HEK293T (cell line): Measurements from ENCODE around the gene TAOK2.

Experiments
- CTCF ChIA-PET: fragments of 350-600 bp; formaldehyde crosslinking; extraction: SDS; loops from one replicate; lab custom pipeline; 2021; ENCODE audit warnings: antibody characterized with exemption, inconsistent platforms; lab: Yijun Ruan, JAX
- POLR2A ChIA-PET: fragments of 350-600 bp; formaldehyde crosslinking; extraction: SDS; loops from one replicate; lab custom pipeline; 2020; ENCODE audit warnings: antibody characterized with exemption, inconsistent platforms; lab: Yijun Ruan, JAX
- DNase-seq: peaks from one replicate; pipeline ENCODE4 v3.0.0; 2012; ENCODE audit warnings: mixed read lengths; ENCODE audit errors: extremely low spot score
- ARNT ChIP-seq: fragments of 450-650 bp; IDR thresholded peaks from 2 replicates; pipeline ENCODE4 v1.6.1; 2017; ENCODE audit warnings: mild to moderate bottlenecking
- BHLHE40 ChIP-seq: fragments of 450-650 bp; IDR thresholded peaks from 2 replicates; pipeline ENCODE4 v1.6.1; 2016; ENCODE audit warnings: mild to moderate bottlenecking, moderate library complexity, borderline replicate concordance
- CTBP1 ChIP-seq: fragments of 450-650 bp; IDR thresholded peaks from 2 replicates; pipeline ENCODE4 v1.6.1; 2016; ENCODE audit warnings: borderline replicate concordance
- ELF4 ChIP-seq: fragments of 450-650 bp; IDR thresholded peaks from 2 replicates; pipeline ENCODE4 v1.6.1; 2017; ENCODE audit warnings: antibody characterized with exemption
- FOXA1 ChIP-seq: fragments of 450-650 bp; IDR thresholded peaks from 2 replicates; pipeline ENCODE4 v1.6.1; 2016; ENCODE audit warnings: mild to moderate bottlenecking
- FOXK2 ChIP-seq: fragments of 450-650 bp; IDR thresholded peaks from 2 replicates; pipeline ENCODE4 v1.6.1; 2016; ENCODE audit warnings: mild to moderate bottlenecking
- FOXM1 ChIP-seq: fragments of 450-650 bp; IDR thresholded peaks from 2 replicates; pipeline ENCODE4 v1.6.1; 2017; ENCODE audit warnings: mild to moderate bottlenecking, borderline replicate concordance
- HDGF ChIP-seq: fragments of 450-650 bp; IDR thresholded peaks from 2 replicates; pipeline ENCODE4 v1.6.1; 2017; ENCODE audit warnings: antibody characterized with exemption, borderline replicate concordance
- L3MBTL2 ChIP-seq: fragments of 450-650 bp; conservative IDR thresholded peaks from 2 replicates; pipeline ENCODE4 v1.6.1; 2016; ENCODE audit warnings: mild to moderate bottlenecking
- LEF1 ChIP-seq: fragments of 450-650 bp; IDR thresholded peaks from 2 replicates; pipeline ENCODE4 v1.6.1; 2017; ENCODE audit warnings: mild to moderate bottlenecking, borderline replicate concordance
- NFRKB ChIP-seq: fragments of 450-650 bp; IDR thresholded peaks from 2 replicates; pipeline ENCODE4 v1.6.1; 2016; ENCODE audit warnings: mild to moderate bottlenecking, moderate library complexity
- SP1 ChIP-seq: fragments of 450-650 bp; IDR thresholded peaks from 2 replicates; pipeline ENCODE4 v1.6.1; 2017
- SUZ12 ChIP-seq: fragments of 450-650 bp; IDR thresholded peaks from 2 replicates; pipeline ENCODE4 v1.6.1; 2016; ENCODE audit warnings: mild to moderate bottlenecking
- TARDBP ChIP-seq: fragments of 450-650 bp; IDR thresholded peaks from 2 replicates; pipeline ENCODE4 v1.6.1; 2016
- ZNF384 ChIP-seq: fragments of 450-650 bp; IDR thresholded peaks from 2 replicates; pipeline ENCODE4 v1.6.1; 2016
- TF ChIP-seq, protein P1 (sequence below): fragments of 450-650 bp; IDR thresholded peaks from 2 replicates; pipeline ENCODE4 v1.6.1; 2016

TAOK2 gene

DNA sequence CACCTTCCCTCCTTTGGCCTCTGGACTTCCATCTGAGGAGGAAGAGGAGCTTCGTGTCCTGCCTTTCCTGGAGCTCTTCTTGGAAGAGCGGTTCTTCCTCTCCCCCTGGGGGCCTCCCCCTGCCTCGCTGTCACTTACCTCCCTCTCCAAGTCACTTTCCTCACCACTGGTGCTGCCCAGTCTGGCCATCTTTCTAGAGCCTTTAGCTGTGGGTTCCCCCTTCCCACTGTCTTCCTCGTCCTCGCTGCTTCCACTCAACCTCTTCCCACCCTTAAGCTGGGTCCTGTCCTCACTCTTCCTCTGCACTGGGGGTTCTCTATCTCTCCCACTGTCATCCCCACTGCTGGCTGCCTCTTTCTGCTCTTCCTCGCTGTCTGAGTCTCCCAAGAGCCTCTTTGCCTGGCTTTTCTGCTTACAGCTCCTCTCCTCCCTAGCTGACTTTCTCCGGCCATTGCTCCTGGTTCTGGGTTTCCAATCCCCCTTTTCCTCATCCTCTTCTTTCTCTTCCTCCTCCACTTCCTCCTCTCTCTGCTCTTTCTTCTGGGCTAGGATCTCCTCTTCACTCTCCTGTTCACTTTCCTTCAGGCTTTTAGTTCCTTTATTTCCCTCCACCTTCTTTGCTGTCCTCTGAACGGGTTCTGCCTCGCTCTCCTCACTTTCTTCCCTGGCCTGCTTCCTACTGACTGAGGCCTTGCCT is 20.4 kb downstream of the TAOK2 start:
- TF ChIP-seq L3MBTL2 (no peak), SUZ12 (no peak), LEF1 (no peak), TARDBP (no peak), NFRKB (no peak), HDGF (no peak), SP1 (no peak), ARNT (no peak), FOXK2 (no peak), FOXM1 (no peak), FOXA1 (no peak), BHLHE40 (no peak), ELF4 (no peak), ZNF384 (no peak), CTBP1 (no peak)
- TF ChIP-seq, protein P1, sequence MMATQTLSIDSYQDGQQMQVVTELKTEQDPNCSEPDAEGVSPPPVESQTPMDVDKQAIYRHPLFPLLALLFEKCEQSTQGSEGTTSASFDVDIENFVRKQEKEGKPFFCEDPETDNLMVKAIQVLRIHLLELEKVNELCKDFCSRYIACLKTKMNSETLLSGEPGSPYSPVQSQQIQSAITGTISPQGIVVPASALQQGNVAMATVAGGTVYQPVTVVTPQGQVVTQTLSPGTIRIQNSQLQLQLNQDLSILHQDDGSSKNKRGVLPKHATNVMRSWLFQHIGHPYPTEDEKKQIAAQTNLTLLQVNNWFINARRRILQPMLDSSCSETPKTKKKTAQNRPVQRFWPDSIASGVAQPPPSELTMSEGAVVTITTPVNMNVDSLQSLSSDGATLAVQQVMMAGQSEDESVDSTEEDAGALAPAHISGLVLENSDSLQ, result no peak
- POLR2A ChIA-PET, result interaction anchor here (0.9 to 5.9 kb wide), 12 partner anchors 8 to 541 kb away, joined by 3 to 74 read pairs (median 4); partner anchors contain the start of genes KCTD13, SEZ6L2, TAOK2 and ZNF747
- CTCF ChIA-PET, result interaction anchor here (0.7 to 2.6 kb wide), 3 partner anchors 21 to 50 kb away, joined by 3 to 7 read pairs (median 4); no protein-coding TSS in a partner anchor
- DNase-seq, result no peak

DNA sequence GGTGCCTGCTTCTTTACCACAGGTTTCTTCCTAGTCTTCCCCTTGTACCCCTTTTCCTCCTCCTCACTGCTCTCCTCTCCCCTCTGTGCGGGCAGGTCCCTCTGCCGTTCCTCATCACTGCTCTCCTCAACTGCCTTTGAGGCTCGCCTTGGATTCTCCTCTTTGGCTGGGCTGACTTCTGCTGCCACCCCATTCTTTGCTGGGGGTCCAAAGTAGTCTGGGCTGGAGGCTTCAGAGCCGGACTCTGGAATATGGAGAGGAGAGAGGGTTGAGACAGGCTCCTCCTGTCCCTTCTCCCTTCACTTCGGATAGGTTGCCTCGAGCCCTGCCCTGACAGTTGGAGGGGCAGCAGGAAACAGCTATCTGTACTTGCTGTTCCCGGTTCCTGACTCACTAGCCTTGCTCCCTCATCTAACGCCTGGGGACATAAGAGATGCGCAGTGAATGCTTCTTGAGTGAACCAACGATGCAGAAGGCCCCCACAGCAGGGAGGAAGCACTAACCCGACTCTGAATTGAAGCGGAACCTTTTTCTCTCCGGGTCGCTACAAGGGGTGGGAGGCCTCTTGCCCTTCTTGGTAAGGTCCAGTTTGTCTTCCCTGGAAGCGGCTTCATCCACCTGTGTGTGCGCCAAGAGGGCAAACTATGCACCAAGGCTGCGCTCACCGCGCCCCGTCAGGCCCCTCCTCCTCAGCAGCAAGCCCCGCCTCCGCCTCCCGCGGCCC is 21.1 kb downstream of the TAOK2 start:
- POLR2A ChIA-PET, result interaction anchor here (0.6 to 5.9 kb wide), 24 partner anchors 8 to 901 kb away, joined by 3 to 74 read pairs (median 4); partner anchors contain the start of genes ASPHD1, C16orf92, KCTD13 and SEZ6L2
- TF ChIP-seq, protein P1, result no peak
- TF ChIP-seq FOXM1 (no peak), FOXK2 (no peak), SUZ12 (no peak), TARDBP (no peak), HDGF (0 out of 2 replicates have a peak, but pooled peaks have one; percentile 33)
- CTCF ChIA-PET, result interaction anchor here (0.7 to 2.6 kb wide), 3 partner anchors 33 to 179 kb away, joined by 3 to 7 read pairs (median 4); partner anchors contain the start of gene PAGR1
- DNase-seq, result peak; percentile 79

DNA sequence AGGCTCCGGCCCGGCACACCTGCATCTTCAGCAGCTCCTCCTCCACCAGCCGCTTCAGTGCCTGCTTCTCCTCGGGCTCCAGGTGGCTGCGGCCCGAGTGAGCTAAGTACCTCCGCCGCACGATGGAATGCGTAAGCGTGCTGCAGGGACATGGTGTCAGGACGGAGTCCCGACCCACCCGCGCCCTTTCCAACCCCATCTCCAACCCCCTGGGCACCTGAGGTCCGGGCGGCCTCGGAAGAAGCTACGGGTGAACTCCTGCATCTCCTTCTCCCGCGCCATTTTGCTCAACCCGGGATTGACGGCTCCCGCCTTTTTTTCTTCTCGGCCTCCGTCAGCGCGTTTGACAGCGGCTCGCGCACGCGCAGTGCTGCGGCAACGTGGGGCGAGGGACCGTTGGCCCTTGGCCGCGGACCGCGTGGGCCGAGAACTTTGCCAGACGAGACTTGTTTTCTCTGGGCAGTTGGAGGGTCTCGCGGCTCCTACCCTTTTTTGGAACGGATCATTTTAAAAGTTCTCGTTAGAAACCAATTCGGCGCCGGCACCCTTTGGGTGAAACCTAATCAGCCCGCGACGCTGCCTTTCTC is 21.7 kb downstream of the TAOK2 start, which contains the start of gene HIRIP3:
TSS of gene HIRIP3 (minus strand) at position 294 of the 587 bp plus-strand sequence. CDS start at position 282, 12 bp downstream.
- DNase-seq, result peak; percentile 96
- ChIA-PET CTCF (interaction anchor here (0.5 to 2.6 kb wide), 3 partner anchors 9 to 180 kb away, joined by 3 to 7 read pairs (median 3); partner anchors contain the start of gene PAGR1), POLR2A (interaction anchor here (0.6 to 5.9 kb wide), 22 partner anchors 9 to 900 kb away, joined by 3 to 74 read pairs (median 4); partner anchors contain the start of genes ASPHD1, C16orf92, KCTD13 and SEZ6L2)
- TF ChIP-seq L3MBTL2, result peak; percentile 100
- TF ChIP-seq, protein P1, result peak; percentile 91
- no peak for TF ChIP-seq SP1
- TF ChIP-seq NFRKB, result 0 out of 2 replicates have a peak, but pooled peaks have one; percentile 92
- TF ChIP-seq CTBP1, result no peak
- no peak for TF ChIP-seq HDGF

DNA sequence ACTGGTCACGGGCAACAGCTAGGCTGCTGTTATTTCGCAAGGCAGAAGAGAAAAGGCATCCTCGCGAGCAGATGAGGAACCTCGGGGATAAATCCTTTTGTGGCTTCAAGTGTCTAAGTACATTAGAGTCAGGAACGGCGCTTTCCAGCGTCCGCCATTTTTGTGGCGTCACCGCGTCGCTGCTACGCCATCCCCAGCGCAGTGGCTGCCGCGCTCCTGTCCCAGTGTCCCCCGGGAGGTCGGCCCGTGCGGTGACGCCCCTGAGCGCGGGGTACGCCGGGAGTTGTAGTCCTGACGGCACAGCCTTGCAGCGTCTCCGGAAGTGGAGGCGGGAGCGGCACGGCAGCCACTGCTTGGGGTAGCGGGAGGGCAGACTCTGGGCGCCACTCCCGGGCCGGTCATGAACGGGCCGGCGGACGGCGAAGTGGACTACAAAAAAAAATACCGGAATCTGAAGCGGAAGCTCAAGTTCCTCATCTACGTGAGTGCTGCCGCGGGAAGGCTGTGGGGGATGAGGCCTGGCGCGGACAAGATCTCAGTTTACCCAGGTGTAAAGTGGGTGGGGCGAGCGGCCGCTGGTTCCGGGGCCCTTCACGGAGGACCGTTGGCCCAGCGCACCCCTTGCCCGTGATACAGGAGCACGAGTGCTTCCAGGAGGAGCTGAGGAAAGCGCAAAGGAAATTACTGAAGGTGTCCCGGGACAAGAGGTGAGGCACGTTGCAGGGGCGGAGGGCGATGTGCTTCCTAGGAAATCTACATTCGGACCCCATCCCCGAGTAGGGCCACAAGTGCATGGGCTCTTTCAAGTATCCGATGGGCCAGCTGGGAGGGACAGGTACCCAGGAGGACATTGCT is 22.5 kb downstream of the TAOK2 start, which contains the start of gene INO80E:
TSS of gene INO80E (plus strand) at position 331 of the 855 bp plus-strand sequence. CDS start at position 401, 70 bp downstream.
- peak; percentile 100 for DNase-seq
- POLR2A ChIA-PET, result interaction anchor here (0.9 to 5.9 kb wide), 21 partner anchors 8 to 178 kb away, joined by 3 to 74 read pairs (median 4); partner anchors contain the start of genes ASPHD1, DOC2A, KCTD13 and SEZ6L2
- TF ChIP-seq HDGF (peak; percentile 98), ELF4 (peak; percentile 87), FOXK2 (no peak), L3MBTL2 (no peak; the same call in 1 of the 2 replicates), FOXM1 (no peak), SUZ12 (no peak), ARNT (no peak), TARDBP (no peak), BHLHE40 (no peak), LEF1 (no peak; the same call in 1 of the 2 replicates), NFRKB (peak; percentile 7)
- TF ChIP-seq, protein P1, result no peak
- CTCF ChIA-PET, result interaction anchor here (0.5 kb wide), 3 partner anchors 8 to 949 kb away, joined by 3 to 7 read pairs (median 3); no protein-coding TSS in a partner anchor
